Neural crest cell (in vitro differentiated cells): Measurements from ENCODE around the gene RIC1. TPM values are rescaled to one million over a fixed set of nuclear protein-coding genes. Genes with fewer than 3 reads are reported as not detected.

Experiments
- DNase-seq: peaks from one replicate; pipeline ENCODE4 v3.0.0; 2021; ENCODE audit warnings: low read depth, mixed read lengths, low spot score
- H3K27ac Mint-ChIP-seq: one replicate; pipeline ENCODE4 v1.8.0; 2021; ENCODE audit warnings: mild to moderate bottlenecking, mixed read lengths; ENCODE audit not compliant: unreplicated experiment
- H3K27me3 Mint-ChIP-seq: 2 replicates; pipeline ENCODE4 v1.8.0; 2021; ENCODE audit warnings: low read depth, mild to moderate bottlenecking, mixed read lengths
- H3K36me3 Mint-ChIP-seq: 2 replicates; pipeline ENCODE4 v1.8.0; 2021; ENCODE audit warnings: low read depth, mild to moderate bottlenecking, mixed read lengths
- H3K4me1 Mint-ChIP-seq: 2 replicates; pipeline ENCODE4 v1.8.0; 2021; ENCODE audit warnings: mixed read lengths
- H3K4me3 Mint-ChIP-seq: one replicate; pipeline ENCODE4 v1.8.0; 2021; ENCODE audit warnings: mild to moderate bottlenecking, mixed read lengths
- H3K9me3 Mint-ChIP-seq: 2 replicates; pipeline ENCODE4 v1.8.0; 2021; ENCODE audit warnings: mixed read lengths
- total RNA-seq: library from RNA; stranded (reverse); gene quantifications from 2 replicates; pipeline ENCODE4 v1.2.1, GENCODE V29; 2021
- TF ChIP-seq, protein P1 (sequence below): fragments of 200-600 bp; sonication (generic); conservative IDR thresholded peaks from 2 replicates; pipeline ENCODE4 v1.5.0; 2021; ENCODE audit warnings: antibody characterized with exemption, mild to moderate bottlenecking

Gene RIC1
- total RNA-seq, 1 donor from 2014 or later = 21.6 TPM

DNA sequence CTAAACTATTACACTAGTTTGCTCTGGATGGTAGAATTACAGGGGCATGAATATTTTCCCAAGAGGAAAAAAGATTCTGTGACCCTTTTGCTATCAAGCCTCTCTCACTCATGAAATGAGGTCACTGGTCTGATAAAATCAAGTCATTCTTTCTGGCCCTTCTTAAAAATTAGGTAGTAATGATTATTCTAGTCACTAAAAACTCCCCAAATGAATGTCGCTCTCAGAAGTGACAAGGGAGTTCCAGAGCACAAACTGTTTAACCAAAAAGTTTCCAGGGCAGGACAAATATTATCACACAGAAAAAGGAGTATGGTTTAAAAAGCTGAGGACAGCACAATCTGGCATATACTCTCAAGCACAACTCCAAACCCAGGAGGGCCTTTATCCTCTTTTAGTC lies 191.5 kb downstream of the RIC1 start:
- Mint-ChIP-seq H3K4me3 (no peak overlapping the region), H3K4me1 (no peaks in the 10 kb centered on the region), H3K27ac (no peak overlapping the region), H3K27me3 (no peaks in the 10 kb centered on the region), H3K36me3 (no peaks in the 10 kb centered on the region), H3K9me3 (no peaks in the 10 kb centered on the region)
- TF ChIP-seq, protein P1, sequence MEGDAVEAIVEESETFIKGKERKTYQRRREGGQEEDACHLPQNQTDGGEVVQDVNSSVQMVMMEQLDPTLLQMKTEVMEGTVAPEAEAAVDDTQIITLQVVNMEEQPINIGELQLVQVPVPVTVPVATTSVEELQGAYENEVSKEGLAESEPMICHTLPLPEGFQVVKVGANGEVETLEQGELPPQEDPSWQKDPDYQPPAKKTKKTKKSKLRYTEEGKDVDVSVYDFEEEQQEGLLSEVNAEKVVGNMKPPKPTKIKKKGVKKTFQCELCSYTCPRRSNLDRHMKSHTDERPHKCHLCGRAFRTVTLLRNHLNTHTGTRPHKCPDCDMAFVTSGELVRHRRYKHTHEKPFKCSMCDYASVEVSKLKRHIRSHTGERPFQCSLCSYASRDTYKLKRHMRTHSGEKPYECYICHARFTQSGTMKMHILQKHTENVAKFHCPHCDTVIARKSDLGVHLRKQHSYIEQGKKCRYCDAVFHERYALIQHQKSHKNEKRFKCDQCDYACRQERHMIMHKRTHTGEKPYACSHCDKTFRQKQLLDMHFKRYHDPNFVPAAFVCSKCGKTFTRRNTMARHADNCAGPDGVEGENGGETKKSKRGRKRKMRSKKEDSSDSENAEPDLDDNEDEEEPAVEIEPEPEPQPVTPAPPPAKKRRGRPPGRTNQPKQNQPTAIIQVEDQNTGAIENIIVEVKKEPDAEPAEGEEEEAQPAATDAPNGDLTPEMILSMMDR = no peak
- DNase-seq = no peak

DNA sequence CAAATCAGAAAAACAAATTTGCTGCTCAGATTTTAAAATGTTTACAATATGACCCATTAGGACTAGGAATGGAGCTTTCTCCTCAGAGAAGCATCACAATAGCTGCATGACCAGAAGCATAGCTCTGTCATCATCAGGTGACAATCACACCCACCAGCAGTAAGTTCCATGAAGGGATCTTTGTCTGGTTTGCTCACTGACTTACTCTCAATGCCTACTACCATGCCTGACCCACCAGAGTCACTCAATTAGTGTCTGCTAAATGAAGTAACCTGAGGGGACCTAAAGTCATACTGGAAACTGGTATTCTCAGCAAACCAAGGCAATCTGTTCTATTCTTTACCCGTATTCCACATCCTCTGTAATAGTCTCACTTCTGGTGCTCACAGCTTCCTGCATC lies 196.3 kb downstream of the RIC1 start:
- TF ChIP-seq, protein P1 = no peak
- H3K9me3 Mint-ChIP-seq = no peaks in the 10 kb centered on the region
- no peak overlapping the region for H3K4me3 Mint-ChIP-seq
- no peaks in the 10 kb centered on the region for H3K4me1 Mint-ChIP-seq
- no peak overlapping the region for H3K27ac Mint-ChIP-seq
- H3K27me3 Mint-ChIP-seq = no peaks in the 10 kb centered on the region
- H3K36me3 Mint-ChIP-seq = no peaks in the 10 kb centered on the region
- DNase-seq = no peak

Other genes starting within 250 kb of the RIC1 start
- gene PLGRKT, start 191.2 kb upstream of the RIC1 start, total RNA-seq = 24.2 and 24.6 TPM in 2 replicates
- gene CD274, start 178.6 kb upstream of the RIC1 start, total RNA-seq = not detected in 2 replicates
- gene PDCD1LG2, start 118.6 kb upstream of the RIC1 start, total RNA-seq = not detected in 2 replicates
- 5.9 and 6.7 TPM in 2 replicates for gene ERMP1, start 204.0 kb downstream of the RIC1 start, total RNA-seq